Adrenal gland (tissue), 5 donors: ENCODE measurements around the gene DHDH.

Source experiments
- CTCF ChIP-seq, 6 experiments: fragments of 450-650 bp in 4 of 6; fragments of 200-600 bp in 2 of 6; sonication (generic) in 1 of 6; IDR thresholded peaks; 1 replicate in 5 of 6; 2 replicates in 1 of 6; pipeline versions ENCODE4 v1.5.1 to v1.8.0; 2016 to 2021; ENCODE audit warnings: antibody characterized with exemption in 6 of 6, mild to moderate bottlenecking in 2 of 6, moderate library complexity in 1 of 6
- POLR2A ChIP-seq, 2 donors: fragments of 450-650 bp; IDR thresholded peaks; one replicate each; pipeline ENCODE4 v1.6.1; 2017; ENCODE audit warnings: antibody characterized with exemption in 2 of 2, mild to moderate bottlenecking in 2 of 2, moderate library complexity in 1 of 2
- donor health status: DM: no; HTN: no; CAD: no.

- TF ChIP-seq CTCF (IDR thresholded peaks at IDR 0.05) (no peak), POLR2A (IDR thresholded peaks at IDR 0.05) (no peak)
Measured at GRCh38 chr19:48964205-48965039, 30.9 kb downstream of the DHDH start.
